ENCODE measurements around the gene PKHD1. TPM values are rescaled to one million over a fixed set of nuclear protein-coding genes. Genes with fewer than 3 reads are reported as not detected.

PKHD1 gene
- total RNA-seq, 1 experiment from 2014 or later = 0.40 TPM

- Histone ChIP-seq H3K9me2 (replicated peaks; ENCODE audit: low read length) (no peaks in the 10 kb centered on the region), H3K79me2 (ENCODE audit: low read length) (no peaks in the 10 kb centered on the region), H3K27me3 (ENCODE audit: low read length) (no peaks in the 10 kb centered on the region), H2AFZ (ENCODE audit: low read length) (peak overlapping the region; percentile 35; the same call in 1 of the 2 replicates), H3K36me3 (ENCODE audit: low read depth, low read length) (no peaks in the 10 kb centered on the region), H4K20me1 (ENCODE audit: low read length) (no peaks in the 10 kb centered on the region), H3K27ac (ENCODE audit: low read length) (no peak overlapping the region), H3K4me1 (ENCODE audit: insufficient read depth, low read length) (peaks cover 5% of the 10 kb centered on the region; the same call in 1 of the 2 replicates), H3K9me3 (ENCODE audit: low read length) (no peaks in the 10 kb centered on the region), H3K4me3 (ENCODE audit: low read length) (no peak overlapping the region), H3K4me2 (ENCODE audit: low read length) (no peak overlapping the region), H3K9ac (ENCODE audit: low read length) (no peak overlapping the region), H3F3A (ENCODE audit: low read length, unreplicated experiment) (no peaks in the 10 kb centered on the region)
- intact Hi-C loops (cut with micrococcal nuclease) = no loop called here
- DNase-seq (peak; percentile 40), ATAC-seq (no peak)
- POLR2A ChIA-PET (ENCODE audit: unreplicated experiment) = no interaction called here
- TF ChIP-seq EZH2 (IDR thresholded peaks at IDR 0.05; ENCODE audit: low read length, unreplicated experiment) = no peak
- TF ChIP-seq CTCF (conservative IDR thresholded peaks at IDR 0.05; ENCODE audit: low read depth, low read length) = no peak
- TF ChIP-seq EZH2phosphoT487 (IDR thresholded peaks at IDR 0.05; ENCODE audit: borderline replicate concordance, low read length) = no peak
- CTCF ChIA-PET = no interaction called here
- BruUV-seq (replicated peaks) = no TSS peak
Observed at GRCh38 chr6:51743999-51744398, 343.4 kb downstream of the PKHD1 start.

GRCh38 chr6:51740658-51741057 is 346.8 kb downstream of the PKHD1 start:
- Histone ChIP-seq H3K9ac (ENCODE audit: low read length) (no peak overlapping the region), H3F3A (ENCODE audit: low read length, unreplicated experiment) (no peaks in the 10 kb centered on the region), H3K4me2 (ENCODE audit: low read length) (no peak overlapping the region), H3K27ac (ENCODE audit: low read length) (no peak overlapping the region), H3K4me1 (ENCODE audit: insufficient read depth, low read length) (peaks cover 5% of the 10 kb centered on the region; the same call in 1 of the 2 replicates), H3K9me3 (ENCODE audit: low read length) (no peaks in the 10 kb centered on the region), H3K27me3 (ENCODE audit: low read length) (no peaks in the 10 kb centered on the region), H3K79me2 (ENCODE audit: low read length) (no peaks in the 10 kb centered on the region), H3K4me3 (ENCODE audit: low read length) (no peak overlapping the region), H3K36me3 (ENCODE audit: low read depth, low read length) (no peaks in the 10 kb centered on the region), H2AFZ (ENCODE audit: low read length) (no peak overlapping the region), H4K20me1 (ENCODE audit: low read length) (no peaks in the 10 kb centered on the region), H3K9me2 (replicated peaks; ENCODE audit: low read length) (no peaks in the 10 kb centered on the region)
- no peak for ATAC-seq
- DNase-seq = no peak
- intact Hi-C loops (cut with micrococcal nuclease) = no loop called here
- no TSS peak for BruUV-seq (replicated peaks)
- TF ChIP-seq CTCF (conservative IDR thresholded peaks at IDR 0.05; ENCODE audit: low read depth, low read length) = no peak
- TF ChIP-seq EZH2phosphoT487 (IDR thresholded peaks at IDR 0.05; ENCODE audit: borderline replicate concordance, low read length) = no peak
- no peak for TF ChIP-seq EZH2 (IDR thresholded peaks at IDR 0.05; ENCODE audit: low read length, unreplicated experiment)
- CTCF ChIA-PET = no interaction called here
- POLR2A ChIA-PET (ENCODE audit: unreplicated experiment) = no interaction called here

- POLR2A ChIA-PET (ENCODE audit: unreplicated experiment) = no interaction called here
Observed at GRCh38 chr6:51738614-51739013, 348.8 kb downstream of the PKHD1 start.

More at GRCh38 chr6:51738614-51739013, 348.8 kb downstream of the PKHD1 start:
- H3K9me3 ChIP-seq (ENCODE audit: low read length) = no peaks in the 10 kb centered on the region
- no peaks in the 10 kb centered on the region for H3K27me3 ChIP-seq (ENCODE audit: low read length)
- no peaks in the 10 kb centered on the region for H3K36me3 ChIP-seq (ENCODE audit: low read depth, low read length)
- H4K20me1 ChIP-seq (ENCODE audit: low read length) = no peaks in the 10 kb centered on the region
- DNase-seq (no peak), ATAC-seq (no peak)
- no peaks in the 10 kb centered on the region for H3K4me1 ChIP-seq (ENCODE audit: insufficient read depth, low read length)
- no peak overlapping the region for H3K4me2 ChIP-seq (ENCODE audit: low read length)
- TF ChIP-seq CTCF (conservative IDR thresholded peaks at IDR 0.05; ENCODE audit: low read depth, low read length) (no peak), EZH2 (IDR thresholded peaks at IDR 0.05; ENCODE audit: low read length, unreplicated experiment) (no peak), EZH2phosphoT487 (IDR thresholded peaks at IDR 0.05; ENCODE audit: borderline replicate concordance, low read length) (no peak)
- intact Hi-C loops (cut with micrococcal nuclease) = no loop called here
- no TSS peak for BruUV-seq (replicated peaks)
- no peaks in the 10 kb centered on the region for H3K79me2 ChIP-seq (ENCODE audit: low read length)
- no peak overlapping the region for H3K9ac ChIP-seq (ENCODE audit: low read length)
- no peak overlapping the region for H2AFZ ChIP-seq (ENCODE audit: low read length)
- H3K27ac ChIP-seq (ENCODE audit: low read length) = no peak overlapping the region
- no peak overlapping the region for H3K4me3 ChIP-seq (ENCODE audit: low read length)
- no peaks in the 10 kb centered on the region for H3K9me2 ChIP-seq (replicated peaks; ENCODE audit: low read length)
- CTCF ChIA-PET = no interaction called here
- H3F3A ChIP-seq (ENCODE audit: low read length, unreplicated experiment) = no peaks in the 10 kb centered on the region
